Lower leg skin (tissue), 4 donors: ENCODE data around the gene RWDD1. TPM values are rescaled to one million over a fixed set of nuclear protein-coding genes. Genes with fewer than 3 reads are reported as not detected.

ENCODE experiments used
- DNase-seq, 2 donors: peaks; one replicate each; pipeline ENCODE4 v3.0.0-alpha.2; 2019; ENCODE audit warnings: low spot score in 2 of 2
- H3K4me3 ChIP-seq: fragments of 200-600 bp; sonication (generic); 2 replicates; pipeline ENCODE4 v1.5.1; 2017; ENCODE audit warnings: mild to moderate bottlenecking, low read depth; ENCODE audit not compliant: poor library complexity, severe bottlenecking
- CTCF ChIP-seq, 3 donors: fragments of 450-650 bp; IDR thresholded peaks; one replicate each; pipeline ENCODE4 v1.5.1; 2016; ENCODE audit warnings: antibody characterized with exemption in 3 of 3, mild to moderate bottlenecking in 3 of 3, moderate library complexity in 2 of 3
- POLR2A ChIP-seq, 2 donors: fragments of 450-650 bp; IDR thresholded peaks; one replicate each; pipeline ENCODE4 v1.6.1; 2016 to 2017; ENCODE audit warnings: antibody characterized with exemption in 2 of 2, mild to moderate bottlenecking in 1 of 2, moderate library complexity in 1 of 2
- WGBS, 2 donors: methylation state at CpG; one replicate each; pipeline ENCODE4 v1.1.5; 2018; 5-methylcytosine and 5-hydroxymethylcytosine counted together
- intact Hi-C: fragments of 100-400 bp; cut with DNase I; formaldehyde crosslinking; loops from one replicate; pipeline ENCODE4 v1.15.0; 2023; ENCODE audit warnings: low total_unique reads
- total RNA-seq, 4 donors: library from RNA; depleted of rRNA; stranded (reverse); fragments of >200 nt; gene quantifications; one replicate each; pipeline ENCODE4 v1.1.0, GENCODE V29; 2016

Gene RWDD1
- total RNA-seq, 4 donors from 2014 or later: 21.9 to 37.1 (median 30.5) TPM

- no peak for TF ChIP-seq CTCF (IDR thresholded peaks at IDR 0.05)
- TF ChIP-seq POLR2A (IDR thresholded peaks at IDR 0.05): no peak
- H3K4me3 ChIP-seq: no peak overlapping the region
- intact Hi-C loops: no loop called here
- no peak for DNase-seq
Observed at GRCh38 chr6:116568111-116568510, 3.2 kb upstream of the RWDD1 start.

- 58 to 63% methylated on average over 7 of the region's 7 CpGs for WGBS, 2 donors
- intact Hi-C loops: no loop called here
- no peak for TF ChIP-seq POLR2A (IDR thresholded peaks at IDR 0.05)
- TF ChIP-seq CTCF (IDR thresholded peaks at IDR 0.05): no peak
- no peak for DNase-seq
- no peak overlapping the region for H3K4me3 ChIP-seq
Observed at GRCh38 chr6:116568821-116569755, 2.2 kb upstream of the RWDD1 start.

- intact Hi-C loops: no loop called here
- H3K4me3 ChIP-seq: peak overlapping the region; percentile 69
Observed at GRCh38 chr6:116571683-116572000, 338 bp downstream of the RWDD1 start.

GRCh38 chr6:116572162-116572561, 858 bp downstream of the RWDD1 start:
- intact Hi-C loops: no loop called here

More at GRCh38 chr6:116571683-116572000, 338 bp downstream of the RWDD1 start:
- TF ChIP-seq POLR2A (IDR thresholded peaks at IDR 0.05): no peak
- TF ChIP-seq CTCF (IDR thresholded peaks at IDR 0.05): no peak
- no peak for DNase-seq
- 0 to 1% methylated on average over 12 of the region's 12 CpGs for WGBS, 2 donors

GRCh38 chr6:116575227-116575626, 3.9 kb downstream of the RWDD1 start:
- TF ChIP-seq CTCF (IDR thresholded peaks at IDR 0.05) (no peak), POLR2A (IDR thresholded peaks at IDR 0.05) (no peak)
- WGBS, 2 donors: 94 to 95% methylated on average over 2 of the region's 2 CpGs
- DNase-seq: no peak
- no peak overlapping the region for H3K4me3 ChIP-seq
- intact Hi-C loops: no loop called here

More at GRCh38 chr6:116572162-116572561, 858 bp downstream of the RWDD1 start:
- 2 to 3% methylated on average over 7 of the region's 7 CpGs for WGBS, 2 donors
- TF ChIP-seq POLR2A (IDR thresholded peaks at IDR 0.05): no peak
- no peak for TF ChIP-seq CTCF (IDR thresholded peaks at IDR 0.05)
- peak overlapping the region; percentile 69 for H3K4me3 ChIP-seq
- DNase-seq: no peak
